GM19324 (cell line): Measurements from ENCODE around the gene UPK3B.
"Not testable (repeated sequence)": the region's sequence is repeated elsewhere in the genome, so short reads cannot be mapped to it uniquely, and the experiment has no call there.

ENCODE experiments used
- ATAC-seq: cut with Tn5 transposase; IDR thresholded peaks from one replicate; pipeline ENCODE4 v1.9.1; 2021; ENCODE audit warnings: mild to moderate bottlenecking, moderate library complexity; ENCODE audit not compliant: unreplicated experiment, low FRiP score

UPK3B gene

DNA sequence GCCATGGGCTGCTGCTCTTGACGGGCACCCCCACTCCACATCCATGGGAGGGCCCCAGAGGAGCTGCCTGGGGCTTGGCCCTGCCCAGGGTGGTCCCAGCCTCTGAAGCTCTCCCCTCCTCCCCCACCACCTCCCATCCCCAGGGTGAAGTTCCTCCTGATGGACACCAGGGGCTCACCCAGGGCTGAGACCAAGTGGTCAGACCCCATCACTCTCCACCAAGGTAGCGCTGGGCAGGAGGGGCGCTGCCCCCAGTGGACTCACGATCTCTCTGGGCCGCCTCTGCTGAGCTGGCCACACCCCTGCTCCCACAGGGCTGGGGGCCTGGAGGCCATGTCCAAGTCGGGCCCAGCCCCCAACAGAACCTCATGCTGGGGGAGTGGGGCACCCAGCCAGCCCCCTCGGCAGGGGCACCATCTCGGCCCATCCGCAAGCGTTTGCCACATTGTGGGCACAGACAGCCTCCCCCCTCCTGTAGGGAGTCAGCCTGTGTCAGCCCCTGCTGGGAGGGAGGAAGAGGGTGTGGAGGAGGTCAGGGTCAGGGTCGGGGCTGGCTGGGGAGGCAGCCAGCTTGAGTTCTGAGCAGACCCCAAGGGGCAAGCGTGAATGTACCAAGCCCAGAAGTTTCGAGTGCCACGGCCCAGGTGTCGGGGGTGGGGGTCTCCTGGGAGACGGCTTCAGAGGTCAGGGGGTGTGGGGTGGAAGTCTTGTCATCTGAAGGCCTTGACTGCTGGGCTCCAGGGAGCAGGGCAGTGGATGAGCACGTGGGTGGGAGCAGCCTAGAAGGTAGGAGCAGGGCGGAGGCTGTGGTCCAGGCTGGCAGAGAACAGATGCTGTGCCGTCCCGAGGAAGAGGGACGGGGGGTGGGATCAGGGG lies 2.8 kb downstream of the UPK3B start:
- ATAC-seq, result no peak

DNA sequence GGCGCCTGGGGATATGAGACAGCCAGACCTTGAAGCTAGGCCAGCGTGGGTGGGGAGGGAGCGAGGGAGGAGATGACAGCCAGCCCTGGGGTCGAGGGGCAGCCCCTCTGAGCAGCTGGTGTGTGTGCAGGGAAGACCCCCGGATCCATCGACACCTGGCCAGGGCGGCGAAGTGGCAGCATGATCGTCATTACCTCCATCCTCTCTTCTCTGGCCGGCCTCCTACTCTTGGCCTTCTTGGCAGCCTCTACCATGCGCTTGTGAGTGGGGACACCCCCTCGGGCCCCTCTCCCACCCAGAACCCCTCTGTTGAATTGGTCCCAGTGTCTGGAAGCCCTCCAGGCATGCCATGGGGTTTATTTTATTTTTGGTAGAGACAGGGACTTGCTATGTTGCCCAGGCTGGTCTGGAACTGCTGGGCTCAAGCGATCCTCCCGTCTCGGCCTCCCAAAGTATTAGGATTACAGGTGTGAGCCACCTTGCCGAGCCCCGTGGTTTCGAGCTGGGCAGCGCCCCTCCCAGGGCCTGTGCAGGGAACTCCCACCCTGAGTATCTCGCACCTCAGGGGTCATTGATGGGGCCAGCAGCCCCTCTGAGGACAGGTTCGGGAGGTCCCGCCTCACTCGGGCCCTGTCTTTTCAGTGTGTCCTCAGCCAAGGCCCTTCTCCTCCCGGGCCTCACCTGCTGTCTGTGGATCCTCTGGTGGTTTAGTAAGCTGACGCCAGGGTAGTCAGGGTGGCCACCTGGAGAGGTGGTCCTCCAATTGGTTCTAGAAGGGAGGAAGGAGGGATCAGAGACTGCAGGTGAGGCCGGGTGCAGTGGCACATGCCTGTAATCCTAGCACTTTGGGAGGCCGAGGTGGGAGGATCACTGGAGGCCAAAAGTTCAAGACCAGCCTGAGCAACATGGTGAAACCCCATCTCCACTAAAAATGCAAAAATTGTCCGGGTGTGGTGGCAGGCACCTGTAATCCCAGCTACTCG lies 3.8 kb downstream of the UPK3B start:
- ATAC-seq, result no peak

DNA sequence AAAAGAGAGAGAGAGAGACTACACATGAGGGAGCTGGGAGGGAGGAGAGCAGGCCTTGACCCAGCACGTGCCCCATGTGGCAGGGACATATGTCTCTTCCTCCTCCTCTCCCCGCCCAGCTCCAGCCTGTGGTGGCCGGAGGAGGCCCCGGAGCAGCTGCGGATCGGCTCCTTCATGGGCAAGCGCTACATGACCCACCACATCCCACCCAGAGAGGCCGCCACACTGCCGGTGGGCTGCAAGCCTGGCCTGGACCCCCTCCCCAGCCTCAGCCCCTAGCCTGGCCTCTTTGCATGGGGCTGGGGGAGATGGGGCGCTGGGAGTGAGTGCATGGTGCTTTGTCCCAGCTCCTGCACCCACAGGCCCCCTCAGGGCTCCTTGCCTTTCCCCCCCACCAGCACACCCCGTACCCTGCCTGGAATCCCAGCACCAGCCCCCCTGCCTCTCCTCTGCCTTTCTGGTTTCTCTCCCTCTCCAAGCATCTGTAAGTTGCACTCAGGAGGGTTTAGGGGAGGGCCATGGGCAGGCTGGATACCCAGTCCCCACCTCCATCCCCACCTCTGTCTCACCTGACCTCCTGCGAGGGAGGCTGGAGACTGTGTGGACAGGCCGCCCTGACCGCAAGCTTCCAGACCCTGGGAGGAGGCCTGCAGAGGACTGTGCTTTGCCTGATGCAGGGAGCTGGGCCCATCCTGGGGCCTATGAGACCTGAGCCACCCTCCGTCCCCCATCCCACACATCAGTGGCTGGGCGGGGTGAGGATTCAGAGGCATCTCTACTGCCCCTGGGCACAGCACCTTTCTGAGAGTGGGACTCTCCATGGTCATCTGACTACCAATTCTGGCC lies 4.8 kb downstream of the UPK3B start:
- no peak for ATAC-seq

DNA sequence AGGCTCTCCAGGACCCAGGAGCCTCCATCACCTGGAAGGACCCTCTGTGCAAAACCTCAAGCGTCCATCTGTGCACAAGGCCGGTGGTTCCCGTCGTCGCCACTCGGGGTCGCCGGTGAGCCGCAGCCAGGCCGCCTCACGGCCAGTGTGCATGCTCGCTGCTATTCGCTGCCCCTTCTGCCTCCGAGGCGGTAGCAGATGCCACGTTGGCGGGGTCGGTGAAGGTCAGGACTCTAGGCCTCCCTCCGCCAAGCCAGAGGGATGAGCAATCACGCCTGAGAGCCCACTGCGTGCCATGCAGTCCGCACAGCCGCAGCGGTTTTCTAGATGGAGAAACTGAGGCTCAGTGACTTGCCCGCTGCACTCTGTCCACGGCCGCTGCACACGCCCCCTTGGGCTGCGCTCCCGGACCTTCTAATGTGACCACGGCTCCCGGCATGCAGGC lies 5.7 kb downstream of the UPK3B start:
- no peak for ATAC-seq

DNA sequence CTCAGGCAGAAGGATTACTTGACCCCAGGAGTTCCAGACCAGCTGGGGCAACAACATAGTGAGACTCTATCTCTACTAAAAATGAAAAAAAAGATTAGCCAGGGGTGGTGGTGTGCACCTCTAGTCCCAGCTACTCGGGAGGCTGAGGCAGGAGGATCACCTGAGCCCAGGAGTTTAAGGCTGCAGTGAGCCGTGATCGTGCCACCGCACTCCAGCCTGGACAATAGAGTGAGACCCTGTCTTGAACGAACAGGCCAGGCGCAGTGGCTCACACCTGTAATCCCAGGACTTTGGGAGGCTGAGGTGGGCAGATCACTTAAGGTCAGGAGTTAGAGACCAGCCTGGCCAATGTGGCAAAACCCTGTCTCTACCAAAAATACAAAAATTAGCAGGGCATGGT lies 6.6 kb downstream of the UPK3B start:
- ATAC-seq, result not testable (repeated sequence)

DNA sequence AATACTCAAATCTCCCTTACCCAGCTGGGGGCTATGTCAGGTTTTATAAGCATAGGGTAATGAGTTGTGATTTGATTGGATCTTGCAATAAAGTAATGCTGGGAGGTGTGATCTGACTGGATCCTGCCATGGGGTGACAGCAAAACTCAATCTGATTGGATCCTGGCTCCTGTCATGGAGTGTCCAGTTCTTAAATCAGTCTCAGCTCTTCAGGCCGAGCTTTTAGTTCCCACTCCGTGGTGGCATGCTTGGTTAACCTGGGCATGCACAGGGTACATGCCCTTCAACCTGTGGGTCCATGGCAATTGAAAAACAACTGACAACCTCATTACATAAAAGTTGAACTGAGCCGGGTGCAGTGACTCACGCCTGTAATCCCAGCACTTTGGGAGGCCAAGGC lies 15.8 kb downstream of the UPK3B start:
- ATAC-seq, result not testable (repeated sequence)

DNA sequence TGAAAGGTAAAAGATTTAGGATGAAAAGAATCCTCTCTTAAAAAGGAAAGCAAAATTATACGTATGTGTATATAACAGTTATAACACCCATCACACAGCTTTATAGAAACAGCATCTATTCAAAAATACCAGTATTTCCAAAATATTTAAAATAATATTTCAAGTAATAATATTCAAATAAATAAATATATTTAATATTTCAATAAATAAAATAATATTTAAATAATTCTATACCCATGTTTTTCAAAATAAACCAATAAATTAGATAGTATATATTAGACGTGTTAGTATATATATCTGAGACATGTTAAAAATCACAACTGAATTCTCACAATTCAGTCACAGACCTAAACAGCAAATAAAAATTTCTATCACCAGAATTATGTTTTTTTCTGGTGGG lies 21.3 kb downstream of the UPK3B start:
- ATAC-seq, result not testable (repeated sequence)

DNA sequence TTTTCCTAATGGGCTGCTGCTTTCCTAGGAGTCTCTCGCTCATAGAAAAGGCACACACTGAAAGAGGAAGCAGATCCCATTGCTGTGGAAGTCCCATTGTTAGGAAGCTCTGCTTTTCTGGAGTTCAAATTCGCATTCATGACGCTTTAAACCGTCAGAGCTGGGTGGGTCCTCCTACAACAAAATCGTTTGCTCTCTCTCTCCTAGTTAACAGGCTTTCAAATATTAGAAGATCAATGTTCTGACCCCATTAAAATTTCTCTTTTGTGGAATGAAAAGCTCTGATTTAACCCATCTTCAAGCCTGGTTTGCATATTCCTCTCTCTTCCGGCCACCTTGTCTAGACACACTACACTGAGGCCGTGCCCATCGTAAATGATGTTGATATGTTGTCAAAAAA lies 32.8 kb downstream of the UPK3B start, which contains the start of gene SPDYE16:
Gene SPDYE16, minus strand, starts transcription at position 101 of the 400 bp plus-strand sequence. CDS start 1,838 bp downstream, outside the sequence.
- not testable (repeated sequence) for ATAC-seq

DNA sequence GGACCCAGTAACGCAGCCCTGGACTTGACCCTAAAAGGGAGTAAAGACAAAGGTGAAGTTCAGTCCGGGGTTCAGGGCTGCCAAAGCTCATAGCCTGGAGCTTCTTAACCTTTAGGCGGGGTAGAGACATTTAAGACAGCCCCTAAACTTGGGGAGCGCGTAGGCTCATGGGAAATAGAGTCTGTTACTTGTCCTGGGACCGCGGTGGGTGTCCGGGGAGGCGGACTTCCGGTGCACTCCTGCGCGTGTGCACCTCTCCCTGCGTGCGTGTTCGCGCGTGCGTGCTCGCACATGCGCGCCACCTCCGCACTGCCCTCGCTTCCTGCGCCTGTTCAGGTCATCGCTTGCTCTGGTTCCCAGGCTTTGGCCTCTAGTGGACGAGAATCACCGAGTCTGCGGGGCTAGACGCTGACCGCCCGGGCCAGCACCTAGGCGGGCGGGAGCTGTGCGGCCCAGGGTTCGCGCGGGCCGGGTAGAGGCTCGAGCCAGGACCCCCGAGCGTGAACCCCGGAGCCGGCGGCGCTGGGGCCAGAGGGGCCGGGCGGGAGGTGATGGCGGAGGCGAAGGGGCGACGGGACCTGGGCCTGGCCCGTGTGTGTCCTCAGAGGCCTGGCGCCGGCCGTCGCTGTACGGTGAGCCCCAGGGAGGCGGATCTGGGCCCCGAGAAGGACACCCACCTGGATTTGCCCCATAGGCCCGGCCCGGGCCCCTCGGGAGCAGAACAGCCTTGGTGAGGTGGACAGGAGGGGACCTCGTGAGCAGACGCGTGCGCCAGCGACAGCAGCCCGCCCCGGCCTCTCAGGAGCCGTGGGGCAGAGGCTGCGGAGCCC lies 38.9 kb downstream of the UPK3B start:
- ATAC-seq, result peak; percentile 100

DNA sequence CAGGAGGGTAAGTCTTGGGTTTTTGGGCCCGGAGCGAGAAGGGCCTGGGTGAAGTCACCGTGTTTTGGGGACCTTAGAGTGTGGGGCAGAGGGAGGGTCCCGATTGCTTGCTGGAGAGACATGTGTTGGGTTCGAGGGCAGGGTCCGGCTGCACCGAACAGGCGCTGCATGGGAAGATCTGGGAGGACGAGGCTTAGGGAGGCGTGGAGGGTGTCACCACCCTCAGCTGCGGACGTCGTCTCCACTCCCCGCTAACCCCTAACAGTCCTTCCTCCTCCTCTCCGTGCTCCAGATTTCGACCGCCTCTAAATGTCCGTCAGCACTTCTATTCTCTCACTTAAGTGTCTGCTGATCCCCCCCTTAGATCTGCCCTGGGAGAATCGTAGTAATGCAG lies 39.5 kb downstream of the UPK3B start:
- ATAC-seq, result not testable (repeated sequence)

DNA sequence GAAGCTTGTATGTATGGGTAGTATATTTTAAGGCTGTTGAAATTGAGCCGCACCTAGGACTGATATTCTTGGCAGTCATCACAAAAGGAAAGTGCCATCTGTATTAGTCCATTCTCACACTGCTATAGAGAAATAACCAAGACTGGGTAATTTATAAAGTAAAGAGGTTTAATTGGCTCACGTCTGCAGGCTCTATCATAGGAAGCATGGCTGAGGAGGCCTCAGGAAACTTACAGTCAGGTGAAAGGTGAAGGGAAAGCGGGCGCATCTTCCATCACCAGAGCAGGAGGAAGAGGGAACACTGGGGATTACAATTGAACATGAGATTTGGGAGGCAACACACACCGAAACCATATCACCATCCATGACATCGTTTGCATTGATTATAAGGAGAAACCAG lies 41.6 kb downstream of the UPK3B start:
- ATAC-seq, result not testable (repeated sequence)

DNA sequence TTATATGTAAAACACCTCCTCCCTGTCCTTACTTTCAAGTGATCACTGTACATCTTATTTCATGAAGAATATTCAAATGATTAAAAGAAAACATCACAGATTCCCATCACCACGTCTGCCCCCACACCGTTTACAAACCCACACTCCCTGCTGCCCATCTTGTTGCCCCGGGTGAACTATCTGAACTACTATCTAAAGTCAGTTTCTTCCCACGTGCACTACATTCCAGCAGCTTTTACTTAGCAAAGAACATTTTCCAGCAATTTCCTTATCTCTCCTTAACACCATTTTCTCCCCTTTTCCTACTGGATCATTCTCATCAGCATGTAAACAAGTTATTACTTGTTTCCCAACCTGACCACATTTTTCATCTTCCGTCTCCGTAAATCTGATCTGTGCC lies 49.3 kb downstream of the UPK3B start:
- ATAC-seq, result not testable (repeated sequence)

DNA sequence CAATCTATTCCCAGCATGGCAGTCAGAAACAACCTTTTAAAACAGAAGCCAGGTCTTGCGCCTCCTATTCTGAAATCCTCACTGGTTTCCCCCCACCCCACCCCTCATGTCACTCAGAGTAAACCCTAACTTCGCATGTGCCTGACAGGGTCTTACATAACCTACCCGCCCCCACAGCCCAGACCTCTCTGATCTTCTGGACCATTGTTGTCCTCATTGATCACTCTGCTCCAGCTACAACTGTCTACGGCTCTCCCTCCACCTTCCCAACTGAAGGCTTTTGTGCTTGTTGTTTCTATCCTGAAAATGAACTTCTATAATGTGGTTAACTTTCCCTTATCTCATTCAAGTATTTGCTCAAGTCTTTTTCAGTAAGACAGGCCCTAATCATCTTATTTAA lies 49.8 kb downstream of the UPK3B start:
- ATAC-seq, result not testable (repeated sequence)

DNA sequence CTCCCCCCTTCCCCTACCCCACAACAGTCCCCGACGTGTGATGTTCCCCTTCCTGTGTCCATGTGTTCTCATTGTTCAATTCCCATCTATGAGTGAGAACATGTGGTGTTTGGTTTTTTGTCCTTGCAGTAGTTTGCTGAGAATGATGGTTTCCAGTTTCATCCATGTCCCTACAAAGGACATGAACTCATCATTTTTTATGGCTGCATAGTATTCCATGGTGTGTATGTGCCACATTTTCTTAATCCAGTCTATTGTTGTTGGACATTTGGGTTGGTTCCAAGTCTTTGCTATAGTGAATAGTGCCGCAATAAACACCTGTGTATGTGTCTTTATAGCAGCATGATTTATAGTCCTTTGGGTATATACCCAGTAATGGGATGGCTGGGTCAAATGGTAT lies 51.0 kb downstream of the UPK3B start:
- not testable (repeated sequence) for ATAC-seq

DNA sequence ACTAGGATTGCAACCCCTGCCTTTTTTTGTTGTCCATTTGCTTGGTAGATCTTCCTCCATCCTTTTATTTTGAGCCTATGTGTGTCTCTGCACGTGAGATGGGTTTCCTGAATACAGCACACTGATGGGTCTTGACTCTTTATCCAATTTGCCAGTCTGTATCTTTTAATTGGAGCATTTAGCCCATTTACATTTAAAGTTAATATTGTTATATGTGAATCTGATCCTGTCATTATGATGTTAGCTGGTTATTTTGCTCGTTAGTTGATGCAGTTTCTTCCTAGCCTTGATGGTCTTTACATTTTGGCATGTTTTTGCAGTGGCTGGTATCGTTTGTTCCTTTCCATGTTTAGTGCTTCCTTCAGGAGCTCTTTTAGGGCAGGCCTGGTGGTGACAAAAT lies 54.6 kb downstream of the UPK3B start:
- not testable (repeated sequence) for ATAC-seq
